ENCODE data around the gene MYO9B. TPM values are rescaled to one million over a fixed set of nuclear protein-coding genes. Genes with fewer than 3 reads are reported as not detected.

Gene MYO9B
- total and polyA plus RNA-seq, 10 donors: 70.5 to 329 (median 256) TPM

GRCh38 chr19:17242431-17243208, 167.0 kb downstream of the MYO9B start:
- peak overlapping the region in 1 of 8 donors; percentile 93 for H3K4me3 ChIP-seq
- 50 to 72% (median 70%) methylated on average over 5 to 8 of the region's 8 CpGs for WGBS, 5 donors
- no peak for DNase-seq
- H3K27me3 ChIP-seq (replicated peaks in 1 of 7): peaks cover 0 to 18% (median 0%) of the 10 kb centered on the region in 7 donors
- TF ChIP-seq CTCF (IDR thresholded peaks at IDR 0.05 in 8 of 11, conservative IDR thresholded peaks at IDR 0.05 in 3 of 11) (no peak), POLR2AphosphoS5 (IDR thresholded peaks at IDR 0.05) (no peak), POLR2A (IDR thresholded peaks at IDR 0.05) (no peak)
- no peaks in the 10 kb centered on the region for H3K9me3 ChIP-seq
- peaks cover 0 to 22% (median 0%) of the 10 kb centered on the region in 6 donors for H3K36me3 ChIP-seq
- H3K4me1 ChIP-seq: peaks cover 10 to 50% (median 36%) of the 10 kb centered on the region in 6 donors
- H3K27ac ChIP-seq: peak overlapping the region in 5 of 8 donors; percentile 20 to 84 (median 73)
- intact Hi-C loops (cut with DNase I; ENCODE audit: low total_unique reads): no loop called here

GRCh38 chr19:17243211-17243829, 167.7 kb downstream of the MYO9B start:
- H3K36me3 ChIP-seq: peaks cover 0 to 15% (median 0%) of the 10 kb centered on the region in 6 donors
- H3K27ac ChIP-seq: peak overlapping the region in 6 of 8 donors; percentile 62 to 84 (median 70)
- intact Hi-C loops (cut with DNase I; ENCODE audit: low total_unique reads): no loop called here

GRCh38 chr19:17243830-17244617, 168.4 kb downstream of the MYO9B start:
- peak overlapping the region; percentile 42 to 84 (median 68) for H3K27ac ChIP-seq
- no peak for TF ChIP-seq CTCF (IDR thresholded peaks at IDR 0.05 in 8 of 11, conservative IDR thresholded peaks at IDR 0.05 in 3 of 11)
- peak in 1 of 3 donors; percentile 7 for TF ChIP-seq POLR2AphosphoS5 (IDR thresholded peaks at IDR 0.05)
- peaks cover 10 to 55% (median 36%) of the 10 kb centered on the region in 6 donors for H3K4me1 ChIP-seq
- no peak for DNase-seq
- H3K9me3 ChIP-seq: no peaks in the 10 kb centered on the region
- H3K36me3 ChIP-seq: peaks cover 0 to 12% (median 0%) of the 10 kb centered on the region in 6 donors
- WGBS, 5 donors: 35 to 68% (median 53%) methylated on average over 22 to 52 of the region's 52 CpGs
- peak overlapping the region; percentile 51 to 93 (median 66) for H3K4me3 ChIP-seq
- peaks cover 0 to 18% (median 0%) of the 10 kb centered on the region in 7 donors for H3K27me3 ChIP-seq (replicated peaks in 1 of 7)
- intact Hi-C loops (cut with DNase I; ENCODE audit: low total_unique reads): no loop called here

More at GRCh38 chr19:17243211-17243829, 167.7 kb downstream of the MYO9B start:
- DNase-seq: no peak
- no peaks in the 10 kb centered on the region for H3K9me3 ChIP-seq
- peaks cover 10 to 54% (median 36%) of the 10 kb centered on the region in 6 donors for H3K4me1 ChIP-seq
- H3K4me3 ChIP-seq: peak overlapping the region in 7 of 8 donors; percentile 51 to 93 (median 68)
- TF ChIP-seq POLR2AphosphoS5 (IDR thresholded peaks at IDR 0.05) (no peak), POLR2A (IDR thresholded peaks at IDR 0.05) (no peak), CTCF (IDR thresholded peaks at IDR 0.05 in 8 of 11, conservative IDR thresholded peaks at IDR 0.05 in 3 of 11) (no peak)
- peaks cover 0 to 18% (median 0%) of the 10 kb centered on the region in 7 donors for H3K27me3 ChIP-seq (replicated peaks in 1 of 7)
- WGBS, 5 donors: 66 to 100% (median 69%) methylated on average over 4 to 8 of the region's 8 CpGs

Data from spleen (tissue), 11 donors.